ENCODE results near the gene PLCL1.

Gene PLCL1

GRCh38 chr2:198137733-198138132 is 333.3 kb downstream of the PLCL1 start:
- no peak overlapping the region for H3K4me3 ChIP-seq (ENCODE audit: low read depth, low read length)
- peak; percentile 1 for TF ChIP-seq CTCF (conservative IDR thresholded peaks at IDR 0.05; ENCODE audit: low read depth, low read length)
- DNase-seq (ENCODE audit: low read depth) = no peak

GRCh38 chr2:198141726-198142125 is 337.3 kb downstream of the PLCL1 start:
- no peak overlapping the region for H3K4me3 ChIP-seq (ENCODE audit: low read depth, low read length)
- TF ChIP-seq CTCF (conservative IDR thresholded peaks at IDR 0.05; ENCODE audit: low read depth, low read length) = no peak
- DNase-seq (ENCODE audit: low read depth) = no peak

- no peak for DNase-seq (ENCODE audit: low read depth)
- TF ChIP-seq CTCF (conservative IDR thresholded peaks at IDR 0.05; ENCODE audit: low read depth, low read length) = no peak
- no peak overlapping the region for H3K4me3 ChIP-seq (ENCODE audit: low read depth, low read length)
Observed at GRCh38 chr2:198143156-198143555, 338.8 kb downstream of the PLCL1 start.

- no peak overlapping the region for H3K4me3 ChIP-seq (ENCODE audit: low read depth, low read length)
- no peak for TF ChIP-seq CTCF (conservative IDR thresholded peaks at IDR 0.05; ENCODE audit: low read depth, low read length)
- no peak for DNase-seq (ENCODE audit: low read depth)
Observed at GRCh38 chr2:198143793-198144192, 339.4 kb downstream of the PLCL1 start.

- H3K4me3 ChIP-seq (ENCODE audit: low read depth, low read length) = no peak overlapping the region
- DNase-seq (ENCODE audit: low read depth) = no peak
- no peak for TF ChIP-seq CTCF (conservative IDR thresholded peaks at IDR 0.05; ENCODE audit: low read depth, low read length)
Observed at GRCh38 chr2:198144660-198145059, 340.3 kb downstream of the PLCL1 start.

- no peak for DNase-seq (ENCODE audit: low read depth)
- H3K4me3 ChIP-seq (ENCODE audit: low read depth, low read length) = no peak overlapping the region
- TF ChIP-seq CTCF (conservative IDR thresholded peaks at IDR 0.05; ENCODE audit: low read depth, low read length) = no peak
Observed at GRCh38 chr2:198146346-198146940, 342.1 kb downstream of the PLCL1 start.

- no peak for DNase-seq (ENCODE audit: low read depth)
- TF ChIP-seq CTCF (conservative IDR thresholded peaks at IDR 0.05; ENCODE audit: low read depth, low read length) = no peak
- H3K4me3 ChIP-seq (ENCODE audit: low read depth, low read length) = no peak overlapping the region
Observed at GRCh38 chr2:198157314-198157713, 352.9 kb downstream of the PLCL1 start.
